GM23248 (cell line): Measurements from ENCODE around the gene CDV3. TPM values are rescaled to one million over a fixed set of nuclear protein-coding genes. Genes with fewer than 3 reads are reported as not detected.

Source experiments
- DNase-seq: peaks from one replicate; pipeline ENCODE4 v3.0.0-alpha.2; 2015
- H2AFZ ChIP-seq: fragments of 200-600 bp; sonication (generic); 2 replicates; pipeline ENCODE4 v1.6.1; 2016; ENCODE audit warnings: antibody characterized with exemption
- H3F3A ChIP-seq: fragments of 200-600 bp; sonication (generic); 2 replicates; pipeline ENCODE4 v1.6.1; 2016; ENCODE audit warnings: mild to moderate bottlenecking, antibody characterized with exemption, mixed run types; ENCODE audit not compliant: insufficient read depth
- H3K27ac ChIP-seq: fragments of 200-600 bp; sonication (generic); 2 replicates; pipeline ENCODE4 v1.5.1; 2016; ENCODE audit warnings: mild to moderate bottlenecking
- H3K27me3 ChIP-seq: fragments of 200-600 bp; sonication (generic); replicated peaks from 2 replicates; pipeline ENCODE4 v1.6.1; 2016; ENCODE audit warnings: mild to moderate bottlenecking; ENCODE audit not compliant: insufficient read depth
- H3K36me3 ChIP-seq: fragments of 200-600 bp; sonication (generic); 2 replicates; pipeline ENCODE4 v1.6.1; 2016; ENCODE audit warnings: low read depth, mild to moderate bottlenecking
- H3K4me1 ChIP-seq: fragments of 200-600 bp; sonication (generic); 2 replicates; pipeline ENCODE4 v1.6.1; 2016; ENCODE audit warnings: mild to moderate bottlenecking; ENCODE audit not compliant: insufficient read depth
- H3K4me2 ChIP-seq: fragments of 200-600 bp; sonication (generic); one replicate; pipeline ENCODE4 v1.6.1; 2016; ENCODE audit warnings: mild to moderate bottlenecking; ENCODE audit not compliant: unreplicated experiment
- H3K4me3 ChIP-seq: fragments of 200-600 bp; sonication (generic); 2 replicates; pipeline ENCODE4 v1.5.1; 2016; ENCODE audit warnings: mild to moderate bottlenecking
- H3K79me2 ChIP-seq: fragments of 200-600 bp; sonication (generic); 2 replicates; pipeline ENCODE4 v1.6.1; 2016; ENCODE audit warnings: mild to moderate bottlenecking; ENCODE audit not compliant: insufficient read depth
- H3K9ac ChIP-seq: fragments of 200-600 bp; sonication (generic); 2 replicates; pipeline ENCODE4 v1.6.1; 2016; ENCODE audit warnings: mild to moderate bottlenecking
- H3K9me2 ChIP-seq: fragments of 200-600 bp; sonication (generic); 2 replicates; pipeline ENCODE4 v1.6.1; 2016; ENCODE audit warnings: mixed run types, mild to moderate bottlenecking, moderate library complexity; ENCODE audit not compliant: insufficient read depth
- H3K9me3 ChIP-seq: fragments of 200-600 bp; sonication (generic); one replicate; pipeline ENCODE4 v1.6.1; 2017; ENCODE audit warnings: low read depth
- H4K20me1 ChIP-seq: fragments of 200-600 bp; sonication (generic); 2 replicates; pipeline ENCODE4 v1.6.0; 2016; ENCODE audit not compliant: insufficient read depth
- EZH2 ChIP-seq: fragments of 200-600 bp; sonication (generic); IDR thresholded peaks from 2 replicates; pipeline ENCODE4 v1.6.1; 2018; ENCODE audit warnings: antibody characterized with exemption, mild to moderate bottlenecking; ENCODE audit not compliant: insufficient read depth, poor library complexity, severe bottlenecking
- EZH2phosphoT487 ChIP-seq: fragments of 200-600 bp; sonication (generic); IDR thresholded peaks from 2 replicates; pipeline ENCODE4 v1.6.1; 2018; ENCODE audit warnings: antibody characterized with exemption, moderate library complexity, mild to moderate bottlenecking, low read depth; ENCODE audit not compliant: insufficient read depth
- WGBS, 2 experiments: methylation state at CpG; one replicate each; pipeline ENCODE4 v1.1.6; 2015 to 2017; ENCODE audit warnings: low lambda C conversion rate in 2 of 2, low coverage in 1 of 2; ENCODE audit errors: missing lambda C conversion rate in 2 of 2; 5-methylcytosine and 5-hydroxymethylcytosine counted together
- in situ Hi-C: fragments of 300-500 bp; cut with MboI; formaldehyde crosslinking; loops from 2 replicates; pipeline ENCODE4 v1.15.0; 2020
- polyA plus RNA-seq: library from polyadenylated mRNA; unstranded; fragments of >200 nt; fragmentation: Nextera tagmentation; extraction: Ambion mirVana; gene quantifications from 2 replicates; pipeline ENCODE4 v1.2.1, GENCODE V29; 2016
- total RNA-seq: library from RNA; depleted of rRNA; stranded (reverse); fragments of >200 nt; shearing (Covaris generic); gene quantifications from 2 replicates; pipeline ENCODE4 v1.2.3, GENCODE V29; 2014

Gene CDV3
- total and polyA plus RNA-seq, 2 experiments from 2014 or later, result 37.0 to 155 TPM

- DNase-seq, result peak; percentile 6
- 99 to 100% methylated on average over 5 of the region's 5 CpGs for WGBS, 2 experiments
- H3K79me2 ChIP-seq, result peaks cover 15% of the 10 kb centered on the region
Observed at GRCh38 chr3:133592843-133593242, 19.4 kb downstream of the CDV3 start.

GRCh38 chr3:133593243-133593642 lies 19.8 kb downstream of the CDV3 start:
- no peak overlapping the region for H3K27ac ChIP-seq
- peaks cover 18% of the 10 kb centered on the region for H3K36me3 ChIP-seq
- WGBS, 2 experiments, result 82 to 85% methylated on average over 2 of the region's 2 CpGs
- H3K9me2 ChIP-seq, result no peaks in the 10 kb centered on the region
- peaks cover 66% of the 10 kb centered on the region for H3K4me1 ChIP-seq
- TF ChIP-seq EZH2phosphoT487, result no peak
- H4K20me1 ChIP-seq, result 0 out of 2 replicates have a peak, but pooled peaks cover 4% of the 10 kb centered on the region
- H3K9me3 ChIP-seq, result no peaks in the 10 kb centered on the region
- peaks cover 78% of the 10 kb centered on the region for H3F3A ChIP-seq
- H2AFZ ChIP-seq, result no peak overlapping the region
- no peak for DNase-seq
- no peak overlapping the region for H3K9ac ChIP-seq
- H3K4me3 ChIP-seq, result no peak overlapping the region
- H3K27me3 ChIP-seq, result no peaks in the 10 kb centered on the region
- no peak overlapping the region for H3K4me2 ChIP-seq
- H3K79me2 ChIP-seq, result peaks cover 11% of the 10 kb centered on the region
- in situ Hi-C loops, result no loop called here

More at GRCh38 chr3:133592843-133593242, 19.4 kb downstream of the CDV3 start:
- no peaks in the 10 kb centered on the region for H3K9me3 ChIP-seq
- no peak overlapping the region for H2AFZ ChIP-seq
- no peak overlapping the region for H3K4me2 ChIP-seq
- TF ChIP-seq EZH2 (no peak), EZH2phosphoT487 (no peak)
- 0 out of 2 replicates have a peak, but pooled peaks cover 5% of the 10 kb centered on the region for H4K20me1 ChIP-seq
- no peak overlapping the region for H3K4me3 ChIP-seq
- peaks cover 82% of the 10 kb centered on the region for H3F3A ChIP-seq
- in situ Hi-C loops, result no loop called here
- H3K4me1 ChIP-seq, result peaks cover 70% of the 10 kb centered on the region
- no peaks in the 10 kb centered on the region for H3K9me2 ChIP-seq
- H3K27ac ChIP-seq, result no peak overlapping the region
- H3K27me3 ChIP-seq, result no peaks in the 10 kb centered on the region
- no peak overlapping the region for H3K9ac ChIP-seq
- H3K36me3 ChIP-seq, result peaks cover 22% of the 10 kb centered on the region

GRCh38 chr3:133595341-133595740 lies 21.9 kb downstream of the CDV3 start:
- in situ Hi-C loops, result no loop called here
- Histone ChIP-seq H3K36me3 (0 out of 2 replicates have a peak, but pooled peaks cover under 1% of the 10 kb centered on the region), H3K9ac (no peak overlapping the region), H3K4me1 (peaks cover 45% of the 10 kb centered on the region), H3K27me3 (no peaks in the 10 kb centered on the region), H3K4me3 (no peak overlapping the region), H3K9me3 (no peaks in the 10 kb centered on the region), H4K20me1 (no peaks in the 10 kb centered on the region), H3K9me2 (no peaks in the 10 kb centered on the region), H3K27ac (peak overlapping the region; percentile 30; the same call in 1 of the 2 replicates), H3K79me2 (no peaks in the 10 kb centered on the region), H2AFZ (no peak overlapping the region), H3K4me2 (peak overlapping the region; percentile 40), H3F3A (peaks cover 57% of the 10 kb centered on the region)
- DNase-seq, result peak; percentile 86
- TF ChIP-seq EZH2phosphoT487 (no peak), EZH2 (no peak)
- 0 to 7% methylated on average over 1 of the region's 1 CpG for WGBS, 2 experiments

- no peaks in the 10 kb centered on the region for H4K20me1 ChIP-seq
- H3K27me3 ChIP-seq, result no peaks in the 10 kb centered on the region
- in situ Hi-C loops, result no loop called here
Observed at GRCh38 chr3:133598405-133598804, 24.9 kb downstream of the CDV3 start.

More at GRCh38 chr3:133598405-133598804, 24.9 kb downstream of the CDV3 start:
- Histone ChIP-seq H3K9ac (no peak overlapping the region), H2AFZ (no peak overlapping the region), H3K9me3 (no peaks in the 10 kb centered on the region), H3K27ac (no peak overlapping the region), H3K4me1 (peaks cover 16% of the 10 kb centered on the region), H3K4me3 (no peak overlapping the region), H3K36me3 (peaks cover 9% of the 10 kb centered on the region; the same call in 1 of the 2 replicates), H3F3A (peaks cover 28% of the 10 kb centered on the region), H3K4me2 (no peak overlapping the region), H3K9me2 (no peaks in the 10 kb centered on the region), H3K79me2 (no peaks in the 10 kb centered on the region)
- 96 to 97% methylated on average over 3 of the region's 3 CpGs for WGBS, 2 experiments
- DNase-seq, result no peak
- TF ChIP-seq EZH2phosphoT487 (no peak), EZH2 (no peak)
